K562 (cell line): ENCODE data around the gene ZP1. TPM values are rescaled to one million over a fixed set of nuclear protein-coding genes. Genes with fewer than 3 reads are reported as not detected.

ENCODE experiments used
- DLX4 ChIP-seq: fragments of 250-450 bp; sonication (Bioruptor Pico); IDR thresholded peaks from 2 replicates; pipeline ENCODE4 v1.6.1; 2021; ENCODE audit warnings: mild to moderate bottlenecking
- HMG20B ChIP-seq: fragments of 250-450 bp; sonication (Bioruptor Pico); IDR thresholded peaks from 2 replicates; pipeline ENCODE4 v1.5.0; 2021; ENCODE audit warnings: mild to moderate bottlenecking
- IRF9 ChIP-seq: fragments of 450-650 bp; IDR thresholded peaks from 2 replicates; pipeline ENCODE4 v1.6.1; 2016; ENCODE audit warnings: missing biosample characterization, missing genetic modification characterization
- MECOM ChIP-seq: fragments of 250-450 bp; sonication (Bioruptor Pico); IDR thresholded peaks from 2 replicates; pipeline ENCODE4 v1.8.0; 2022; ENCODE audit warnings: inconsistent platforms
- POLR3A ChIP-seq: IDR thresholded peaks from 2 replicates; pipeline ENCODE4 v1.6.1; 2011; ENCODE audit warnings: borderline replicate concordance, mild to moderate bottlenecking, moderate library complexity; ENCODE audit not compliant: insufficient read length, insufficient read depth; ENCODE audit errors: extremely low read depth
- U2AF1 ChIP-seq: fragments of 200-400 bp; formaldehyde crosslinking; optimal IDR thresholded peaks from 2 replicates; pipeline ENCODE3; 2017; ENCODE audit warnings: mild to moderate bottlenecking, low read depth, low read length, moderate library complexity
- ZBTB40 ChIP-seq, 2 experiments: fragments of 450-650 bp in 1 of 2; sonication (generic) in 1 of 2; formaldehyde crosslinking in 1 of 2; IDR thresholded peaks; 2 replicates each; pipeline versions ENCODE4 v1.7.1 to v1.9.0; 2016 to 2022; ENCODE audit warnings: inconsistent platforms in 1 of 2, mild to moderate bottlenecking in 1 of 2, missing genetic modification reagents in 1 of 2
- ZNF121 ChIP-seq: sonication (generic); formaldehyde crosslinking; conservative IDR thresholded peaks from 2 replicates; pipeline ENCODE4 v1.8.0; 2022; ENCODE audit warnings: missing genetic modification reagents
- ZNF140 ChIP-seq: fragments of 250-450 bp; sonication (Bioruptor Pico); IDR thresholded peaks from 2 replicates; pipeline ENCODE4 v1.8.0; 2021; ENCODE audit warnings: moderate library complexity, mild to moderate bottlenecking, inconsistent platforms
- ZNF146 ChIP-seq: IDR thresholded peaks from one replicate; pipeline ENCODE4 v1.6.1; 2018; ENCODE audit warnings: missing compliant biosample characterization; ENCODE audit not compliant: unreplicated experiment
- polyA plus RNA-seq, 8 experiments: library from polyadenylated mRNA; depleted of rRNA in 4 of 8; stranded (reverse) in 5 of 8; unstranded in 3 of 8; fragments of >200 nt; fragmentation: Nextera tagmentation in 2 of 8; fragmentation: Illumina TruSeq in 1 of 8; extraction: Ambion mirVana in 2 of 8; extraction: Trizol in 1 of 8; gene quantifications; 2 replicates each; pipeline versions ENCODE4 v1.2.1 to v1.2.3, GENCODE V29; 2011 to 2014; ENCODE audit warnings: inconsistent platforms in 1 of 8, missing spikeins in 1 of 8
- total RNA-seq, 7 experiments: library from RNA; depleted of rRNA in 6 of 7; stranded (reverse); fragments of >200 nt in 6 of 7; fragmentation: Illumina TruSeq in 2 of 7; extraction: Trizol in 2 of 7; gene quantifications; 2 replicates each; pipeline versions ENCODE4 v1.2.1 to v1.2.3, GENCODE V29; 2011 to 2021; ENCODE audit warnings: low replicate concordance in 1 of 7
- TF ChIP-seq, protein P1 (sequence below): fragments of 450-650 bp; IDR thresholded peaks from 2 replicates; pipeline ENCODE4 v1.6.1; 2017; ENCODE audit warnings: antibody characterized with exemption
- TF ChIP-seq, protein P2 (sequence below): fragments of 250-450 bp; sonication (Bioruptor Pico); IDR thresholded peaks from 2 replicates; pipeline ENCODE4 v1.8.0; 2021; ENCODE audit warnings: moderate library complexity, mild to moderate bottlenecking, inconsistent platforms

Gene ZP1
- total and polyA plus RNA-seq, 9 of the 15 experiments (the other 6 are each of a cell fraction or from before 2014, with no cell fraction given) = 0.11 to 0.15 TPM; not detected in 7

DNA sequence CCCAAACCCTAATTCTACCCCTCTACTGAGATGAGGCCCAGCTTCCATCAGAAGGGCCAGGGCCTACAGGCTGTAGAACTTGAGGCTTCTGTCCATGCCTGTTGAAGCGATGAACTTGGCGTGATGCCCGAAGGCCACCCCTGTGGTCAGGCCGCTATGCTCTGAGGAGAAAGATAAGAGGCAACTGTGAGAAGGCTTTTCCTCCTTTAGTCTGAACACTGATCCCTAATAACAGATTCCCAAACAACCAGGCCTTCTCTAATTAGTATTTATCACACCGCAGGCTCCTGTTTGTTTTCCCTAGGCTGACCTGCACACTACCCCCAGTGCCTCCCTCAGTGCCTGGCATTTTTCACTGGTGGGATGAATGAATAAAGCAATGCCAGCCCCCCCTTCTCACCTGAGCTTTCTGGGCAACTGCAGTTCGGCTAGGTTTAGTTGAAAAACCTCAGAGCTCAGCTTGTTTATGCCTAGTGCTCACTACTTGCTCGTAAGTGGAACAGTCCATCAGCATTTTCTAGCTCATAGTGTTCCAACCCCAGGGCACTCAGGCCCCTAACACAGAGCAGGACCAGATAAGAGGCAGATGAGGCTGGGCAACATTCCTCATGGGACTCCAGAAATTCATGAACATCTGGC lies 23.9 kb downstream of the ZP1 start (continued):
- no peak for TF ChIP-seq ZBTB40 (IDR thresholded peaks at IDR 0.05)
- TF ChIP-seq ZBTB40 (CRISPR knock-in tag; IDR thresholded peaks at IDR 0.05) = no peak
- TF ChIP-seq POLR3A = no peak
- no peak for TF ChIP-seq ZNF146 (CRISPR knock-in tag)
- TF ChIP-seq DLX4 (CRISPR knock-in tag) = no peak
- TF ChIP-seq MECOM (CRISPR knock-in tag) = no peak
- no peak for TF ChIP-seq IRF9
- TF ChIP-seq U2AF1 = no peak
- TF ChIP-seq, protein P1, sequence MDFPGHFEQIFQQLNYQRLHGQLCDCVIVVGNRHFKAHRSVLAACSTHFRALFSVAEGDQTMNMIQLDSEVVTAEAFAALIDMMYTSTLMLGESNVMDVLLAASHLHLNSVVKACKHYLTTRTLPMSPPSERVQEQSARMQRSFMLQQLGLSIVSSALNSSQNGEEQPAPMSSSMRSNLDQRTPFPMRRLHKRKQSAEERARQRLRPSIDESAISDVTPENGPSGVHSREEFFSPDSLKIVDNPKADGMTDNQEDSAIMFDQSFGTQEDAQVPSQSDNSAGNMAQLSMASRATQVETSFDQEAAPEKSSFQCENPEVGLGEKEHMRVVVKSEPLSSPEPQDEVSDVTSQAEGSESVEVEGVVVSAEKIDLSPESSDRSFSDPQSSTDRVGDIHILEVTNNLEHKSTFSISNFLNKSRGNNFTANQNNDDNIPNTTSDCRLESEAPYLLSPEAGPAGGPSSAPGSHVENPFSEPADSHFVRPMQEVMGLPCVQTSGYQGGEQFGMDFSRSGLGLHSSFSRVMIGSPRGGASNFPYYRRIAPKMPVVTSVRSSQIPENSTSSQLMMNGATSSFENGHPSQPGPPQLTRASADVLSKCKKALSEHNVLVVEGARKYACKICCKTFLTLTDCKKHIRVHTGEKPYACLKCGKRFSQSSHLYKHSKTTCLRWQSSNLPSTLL = no peak
- no peak for TF ChIP-seq ZNF121 (CRISPR knock-in tag)
- TF ChIP-seq HMG20B = no peak
- TF ChIP-seq, protein P2, sequence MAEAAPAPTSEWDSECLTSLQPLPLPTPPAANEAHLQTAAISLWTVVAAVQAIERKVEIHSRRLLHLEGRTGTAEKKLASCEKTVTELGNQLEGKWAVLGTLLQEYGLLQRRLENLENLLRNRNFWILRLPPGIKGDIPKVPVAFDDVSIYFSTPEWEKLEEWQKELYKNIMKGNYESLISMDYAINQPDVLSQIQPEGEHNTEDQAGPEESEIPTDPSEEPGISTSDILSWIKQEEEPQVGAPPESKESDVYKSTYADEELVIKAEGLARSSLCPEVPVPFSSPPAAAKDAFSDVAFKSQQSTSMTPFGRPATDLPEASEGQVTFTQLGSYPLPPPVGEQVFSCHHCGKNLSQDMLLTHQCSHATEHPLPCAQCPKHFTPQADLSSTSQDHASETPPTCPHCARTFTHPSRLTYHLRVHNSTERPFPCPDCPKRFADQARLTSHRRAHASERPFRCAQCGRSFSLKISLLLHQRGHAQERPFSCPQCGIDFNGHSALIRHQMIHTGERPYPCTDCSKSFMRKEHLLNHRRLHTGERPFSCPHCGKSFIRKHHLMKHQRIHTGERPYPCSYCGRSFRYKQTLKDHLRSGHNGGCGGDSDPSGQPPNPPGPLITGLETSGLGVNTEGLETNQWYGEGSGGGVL (CRISPR knock-in tag) = no peak
- no peak for TF ChIP-seq ZNF140 (CRISPR knock-in tag)
